Body of pancreas (tissue), 4 donors: Measurements from ENCODE around the gene KAT7. TPM values are rescaled to one million over a fixed set of nuclear protein-coding genes. Genes with fewer than 3 reads are reported as not detected.
A peak's percentile ranks its signal among the peaks of the same experiment; 100 is the strongest.

Experiments
- ATAC-seq: fragments of 150-250 bp; one replicate; pipeline ENCODE4 v1.9.1; 2016
- DNase-seq, 4 donors: peaks; one replicate each; pipeline ENCODE4 v3.0.0-alpha.2; 2019
- H3K27ac ChIP-seq, 4 donors: fragments of 200-600 bp; sonication (generic); 1 replicate in 3 of 4; 2 replicates in 1 of 4; pipeline versions ENCODE4 v1.5.1 to v1.6.1; 2016 to 2019; ENCODE audit warnings: mild to moderate bottlenecking in 1 of 4, mixed read lengths in 1 of 4, moderate library complexity in 1 of 4
- H3K27me3 ChIP-seq, 2 donors: fragments of 200-600 bp; sonication (generic); one replicate each; pipeline ENCODE4 v1.6.0; 2016; ENCODE audit warnings: mild to moderate bottlenecking in 1 of 2
- H3K36me3 ChIP-seq, 2 donors: fragments of 200-600 bp; sonication (generic); replicated peaks in 1 of 2; 2 replicates each; pipeline ENCODE4 v1.5.1; 2016; ENCODE audit warnings: low read depth in 2 of 2; ENCODE audit not compliant: insufficient read depth in 1 of 2
- H3K4me1 ChIP-seq: fragments of 200-600 bp; sonication (generic); one replicate; pipeline ENCODE4 v1.6.0; 2016
- H3K4me3 ChIP-seq, 2 donors: fragments of 200-600 bp; sonication (generic); 1 replicate in 1 of 2; 2 replicates in 1 of 2; pipeline ENCODE4 v1.5.1; 2016 to 2019
- H3K9me3 ChIP-seq, 3 donors: fragments of 200-600 bp; sonication (generic); 1 replicate in 2 of 3; 2 replicates in 1 of 3; pipeline ENCODE4 v1.5.1; 2016
- CTCF ChIP-seq, 7 experiments: fragments of 450-650 bp in 4 of 7; fragments of 200-600 bp in 3 of 7; sonication (generic) in 3 of 7; IDR thresholded peaks; one replicate each; pipeline ENCODE4 v1.5.1; 2016 to 2019; ENCODE audit warnings: antibody characterized with exemption in 7 of 7
- POLR2A ChIP-seq, 3 donors: fragments of 450-650 bp; IDR thresholded peaks; one replicate each; pipeline ENCODE4 v1.6.1; 2016; ENCODE audit warnings: antibody characterized with exemption in 3 of 3, mild to moderate bottlenecking in 2 of 3
- WGBS, 2 donors: methylation state at CpG; one replicate each; pipeline ENCODE4 v1.1.5; 2017; 5-methylcytosine and 5-hydroxymethylcytosine counted together
- intact Hi-C: fragments of 100-400 bp; cut with DNase I; formaldehyde crosslinking; loops from one replicate; pipeline ENCODE4 v1.15.1; 2023
- total RNA-seq, 2 donors: library from RNA; depleted of rRNA; stranded (reverse); fragments of >200 nt; gene quantifications; one replicate each; pipeline ENCODE4 v1.1.0, GENCODE V29; 2016

The KAT7 gene
- total RNA-seq: 10 to 100 TPM in 1 of 2 donors, 1 to 10 TPM in 1; 7.3 to 16.5 TPM

- 0% methylated on average over 42 to 59 of the region's 59 CpGs for WGBS, 2 donors
- peak; percentile 99 to 100 (median 99) for DNase-seq
- peaks cover 0 to 4% of the 10 kb centered on the region in 2 donors for H3K36me3 ChIP-seq
Observed at GRCh38 chr17:49788478-49789242, at the start of gene KAT7. KAT7 (plus strand) TSS chr17:49788681; CDS start chr17:49788835, 154 bp downstream.

GRCh38 chr17:49739641-49740271 lies 48.7 kb upstream of the KAT7 start:
- ATAC-seq: peak; percentile 68
- Histone ChIP-seq H3K27ac (peak overlapping the region in 2 of 4 donors; percentile 1 to 23), H3K4me3 (no peak overlapping the region), H3K36me3 (no peaks in the 10 kb centered on the region), H3K27me3 (no peaks in the 10 kb centered on the region), H3K9me3 (no peaks in the 10 kb centered on the region), H3K4me1 (peaks cover 41% of the 10 kb centered on the region)
- 38 to 50% methylated on average over 7 of the region's 7 CpGs for WGBS, 2 donors
- intact Hi-C loops: no loop called here
- TF ChIP-seq CTCF (IDR thresholded peaks at IDR 0.05) (no peak), POLR2A (IDR thresholded peaks at IDR 0.05) (no peak)
- peak; percentile 77 to 85 (median 83) for DNase-seq

More at GRCh38 chr17:49788478-49789242, at the start of gene KAT7:
- peak; percentile 61 to 93 (median 93) for TF ChIP-seq POLR2A (IDR thresholded peaks at IDR 0.05)
- peak in 2 of 7 experiments; percentile 15 to 22 for TF ChIP-seq CTCF (IDR thresholded peaks at IDR 0.05)
- no peaks in the 10 kb centered on the region for H3K27me3 ChIP-seq
- no peaks in the 10 kb centered on the region for H3K9me3 ChIP-seq
- peak within 1 kb of the TSS; percentile 97 to 100 (median 100) for H3K27ac ChIP-seq
- intact Hi-C loops: no loop called here
- peak; percentile 94 for ATAC-seq
- H3K4me3 ChIP-seq: peak within 1 kb of the TSS; percentile 71 to 75
- peaks cover 24% of the 10 kb centered on the region for H3K4me1 ChIP-seq

- ATAC-seq (no peak), DNase-seq (no peak)
- Histone ChIP-seq H3K4me1 (peaks cover 46% of the 10 kb centered on the region), H3K4me3 (no peak overlapping the region), H3K27ac (peak overlapping the region in 1 of 4 donors; percentile 10), H3K9me3 (no peaks in the 10 kb centered on the region), H3K27me3 (no peaks in the 10 kb centered on the region), H3K36me3 (no peaks in the 10 kb centered on the region)
- WGBS, 2 donors: 53 to 60% methylated on average over 5 of the region's 5 CpGs
- intact Hi-C loops: no loop called here
- TF ChIP-seq CTCF (IDR thresholded peaks at IDR 0.05): no peak
- no peak for TF ChIP-seq POLR2A (IDR thresholded peaks at IDR 0.05)
Observed at GRCh38 chr17:49741009-49741691, 47.3 kb upstream of the KAT7 start.

- TF ChIP-seq POLR2A (IDR thresholded peaks at IDR 0.05): no peak
- H3K27ac ChIP-seq: peak overlapping the region in 1 of 4 donors; percentile 10
- H3K9me3 ChIP-seq: no peaks in the 10 kb centered on the region
- intact Hi-C loops: no loop called here
- no peak overlapping the region for H3K4me3 ChIP-seq
- DNase-seq (no peak), ATAC-seq (no peak)
- H3K27me3 ChIP-seq: no peaks in the 10 kb centered on the region
- H3K36me3 ChIP-seq: no peaks in the 10 kb centered on the region
- H3K4me1 ChIP-seq: peaks cover 46% of the 10 kb centered on the region
- WGBS, 2 donors: 65 to 72% methylated on average over 3 of the region's 3 CpGs
Observed at GRCh38 chr17:49741692-49742076, 46.8 kb upstream of the KAT7 start.

- Histone ChIP-seq H3K4me1 (peaks cover 46% of the 10 kb centered on the region), H3K27me3 (no peaks in the 10 kb centered on the region), H3K9me3 (no peaks in the 10 kb centered on the region), H3K27ac (no peak overlapping the region), H3K4me3 (no peak overlapping the region), H3K36me3 (no peaks in the 10 kb centered on the region)
- WGBS, 2 donors: 66 to 83% methylated on average over 1 of the region's 1 CpG
- intact Hi-C loops: no loop called here
- DNase-seq: no peak
- TF ChIP-seq CTCF (IDR thresholded peaks at IDR 0.05) (no peak), POLR2A (IDR thresholded peaks at IDR 0.05) (no peak)
- no peak for ATAC-seq
Observed at GRCh38 chr17:49742166-49742638, 46.3 kb upstream of the KAT7 start.
